Calu3 (cell line): ENCODE results near the gene OLFM4. TPM values are rescaled to one million over a fixed set of nuclear protein-coding genes. Genes with fewer than 3 reads are reported as not detected.

Experiments
- BruUV-seq: library from RNA; stranded (reverse); fragments of 400-500 nt; replicated peaks from 2 replicates; lab custom pipeline; 2021; lab: Mats Ljungman, UMichigan
- CTCF ChIA-PET: fragments of 300-600 bp; sonication (Branson Sonifier 250); formaldehyde crosslinking; loops from one replicate; lab custom pipeline; 2022; ENCODE audit warnings: antibody characterized with exemption; lab: Charles Lee
- DNase-seq: peaks from one replicate; pipeline ENCODE4 v3.0.0; 2022
- H3K27ac Mint-ChIP-seq: one replicate; pipeline ENCODE4 v1.8.0; 2022; ENCODE audit warnings: mixed read lengths; ENCODE audit not compliant: unreplicated experiment
- H3K27me3 Mint-ChIP-seq: one replicate; pipeline ENCODE4 v1.8.0; 2022; ENCODE audit warnings: mixed read lengths; ENCODE audit not compliant: unreplicated experiment
- H3K36me3 Mint-ChIP-seq: one replicate; pipeline ENCODE4 v1.8.0; 2022; ENCODE audit warnings: mild to moderate bottlenecking, moderate library complexity, mixed read lengths; ENCODE audit not compliant: insufficient read depth, unreplicated experiment
- H3K4me1 Mint-ChIP-seq: one replicate; pipeline ENCODE4 v1.8.0; 2022; ENCODE audit warnings: mild to moderate bottlenecking, low read depth, mixed read lengths; ENCODE audit not compliant: unreplicated experiment
- H3K4me3 Mint-ChIP-seq: one replicate; pipeline ENCODE4 v1.8.0; 2022; ENCODE audit warnings: mild to moderate bottlenecking, low read depth, moderate library complexity, mixed read lengths; ENCODE audit not compliant: unreplicated experiment
- H3K9me3 Mint-ChIP-seq: one replicate; pipeline ENCODE4 v1.8.0; 2022; ENCODE audit warnings: low read depth, mixed read lengths; ENCODE audit not compliant: unreplicated experiment
- intact Hi-C: fragments of 100-400 bp; cut with micrococcal nuclease; formaldehyde crosslinking; loops from one replicate; pipeline ENCODE4 v1.10.0; 2022; ENCODE audit not compliant: unreplicated experiment
- total RNA-seq: library from RNA; stranded (reverse); gene quantifications from 2 replicates; pipeline ENCODE4 v1.2.3, GENCODE V29; 2022
- TF ChIP-seq, protein P1 (sequence below): fragments of 200-600 bp; IDR thresholded peaks from one replicate; pipeline ENCODE4 v1.8.0; 2022; ENCODE audit warnings: antibody characterized with exemption; ENCODE audit not compliant: unreplicated experiment

The OLFM4 gene
- total RNA-seq, 1 experiment from 2014 or later = 33.5 TPM

DNA sequence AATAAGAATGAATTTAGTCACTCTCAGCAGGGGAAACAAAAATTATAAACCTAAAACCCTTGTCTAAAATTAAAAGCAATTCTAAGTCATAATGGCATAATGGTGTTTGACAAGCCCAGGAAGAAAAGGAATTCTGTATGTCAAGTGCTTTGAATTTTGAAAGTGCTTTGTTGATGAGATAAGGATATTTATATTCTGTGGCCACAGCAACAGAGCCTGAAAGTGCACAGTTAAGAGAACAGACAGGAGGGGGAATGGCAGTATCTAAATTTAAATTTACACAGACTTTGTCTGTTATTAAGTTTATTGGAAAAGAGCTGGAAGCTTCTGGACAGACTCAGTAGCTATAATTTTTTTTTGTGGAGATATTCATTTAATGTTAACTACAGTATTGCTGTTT lies 69.8 kb downstream of the OLFM4 start:
- intact Hi-C loops = no loop called here
- Mint-ChIP-seq H3K4me3 (no peak overlapping the region), H3K27me3 (no peaks in the 10 kb centered on the region), H3K27ac (no peak overlapping the region), H3K36me3 (no peaks in the 10 kb centered on the region), H3K4me1 (no peaks in the 10 kb centered on the region), H3K9me3 (no peaks in the 10 kb centered on the region)
- BruUV-seq = no TSS peak
- TF ChIP-seq, protein P1, sequence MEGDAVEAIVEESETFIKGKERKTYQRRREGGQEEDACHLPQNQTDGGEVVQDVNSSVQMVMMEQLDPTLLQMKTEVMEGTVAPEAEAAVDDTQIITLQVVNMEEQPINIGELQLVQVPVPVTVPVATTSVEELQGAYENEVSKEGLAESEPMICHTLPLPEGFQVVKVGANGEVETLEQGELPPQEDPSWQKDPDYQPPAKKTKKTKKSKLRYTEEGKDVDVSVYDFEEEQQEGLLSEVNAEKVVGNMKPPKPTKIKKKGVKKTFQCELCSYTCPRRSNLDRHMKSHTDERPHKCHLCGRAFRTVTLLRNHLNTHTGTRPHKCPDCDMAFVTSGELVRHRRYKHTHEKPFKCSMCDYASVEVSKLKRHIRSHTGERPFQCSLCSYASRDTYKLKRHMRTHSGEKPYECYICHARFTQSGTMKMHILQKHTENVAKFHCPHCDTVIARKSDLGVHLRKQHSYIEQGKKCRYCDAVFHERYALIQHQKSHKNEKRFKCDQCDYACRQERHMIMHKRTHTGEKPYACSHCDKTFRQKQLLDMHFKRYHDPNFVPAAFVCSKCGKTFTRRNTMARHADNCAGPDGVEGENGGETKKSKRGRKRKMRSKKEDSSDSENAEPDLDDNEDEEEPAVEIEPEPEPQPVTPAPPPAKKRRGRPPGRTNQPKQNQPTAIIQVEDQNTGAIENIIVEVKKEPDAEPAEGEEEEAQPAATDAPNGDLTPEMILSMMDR = no peak
- CTCF ChIA-PET = no interaction called here
- DNase-seq = no peak

DNA sequence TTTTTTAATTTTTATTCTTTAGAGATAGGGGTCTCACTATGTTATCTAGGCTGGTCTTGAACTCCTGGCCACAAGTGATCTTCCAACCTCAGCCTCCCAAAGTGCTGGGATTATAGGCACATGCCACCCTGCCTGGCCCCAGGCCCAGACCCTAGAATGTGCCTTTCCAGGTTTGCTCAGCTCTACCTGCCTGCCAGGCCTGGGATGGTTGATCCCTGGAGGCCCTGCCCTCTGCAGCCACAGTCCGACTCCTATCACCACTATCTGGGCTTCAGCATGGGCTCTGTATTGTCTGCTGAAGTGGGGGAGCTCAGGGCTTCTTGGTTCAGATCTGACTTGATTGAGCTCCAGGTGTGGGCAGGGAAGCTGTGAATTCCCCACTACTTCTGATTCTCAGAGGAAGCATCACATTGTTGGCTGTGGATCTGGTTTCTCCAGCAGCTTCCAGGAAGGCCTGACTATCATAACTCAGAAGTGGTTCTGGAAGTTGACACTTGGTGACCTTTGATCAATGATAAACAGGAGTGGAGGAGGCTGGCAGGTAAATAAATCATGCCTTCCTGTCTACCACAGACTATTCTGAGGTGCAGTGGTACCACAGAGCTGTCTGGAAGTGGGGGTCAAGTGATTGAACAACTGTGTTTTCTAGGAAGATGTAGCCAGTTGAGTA lies 71.9 kb downstream of the OLFM4 start:
- BruUV-seq = no TSS peak
- Mint-ChIP-seq H3K9me3 (peaks cover 3% of the 10 kb centered on the region), H3K4me3 (no peak overlapping the region), H3K27ac (no peak overlapping the region), H3K36me3 (no peaks in the 10 kb centered on the region), H3K4me1 (no peaks in the 10 kb centered on the region), H3K27me3 (no peaks in the 10 kb centered on the region)
- TF ChIP-seq, protein P1 = no peak
- CTCF ChIA-PET = no interaction called here
- DNase-seq = no peak
- intact Hi-C loops = no loop called here

Other genes with a start within 250 kb of the OLFM4 start
- gene PCDH8, start 180.2 kb upstream of the OLFM4 start, total RNA-seq = not detected in 2 replicates